HG02885 (cell line): ENCODE results near the gene KLK3.
"Not testable (repeated sequence)": the region's sequence is repeated elsewhere in the genome, so short reads cannot be mapped to it uniquely, and the experiment has no call there.

Source experiments
- ATAC-seq: cut with Tn5 transposase; IDR thresholded peaks from one replicate; pipeline ENCODE4 v1.9.1; 2021; ENCODE audit warnings: mild to moderate bottlenecking; ENCODE audit not compliant: unreplicated experiment, poor library complexity

Gene KLK3

GRCh38 chr19:50896089-50896590, 41.4 kb downstream of the KLK3 start:
- ATAC-seq, result not testable (repeated sequence)

DNA sequence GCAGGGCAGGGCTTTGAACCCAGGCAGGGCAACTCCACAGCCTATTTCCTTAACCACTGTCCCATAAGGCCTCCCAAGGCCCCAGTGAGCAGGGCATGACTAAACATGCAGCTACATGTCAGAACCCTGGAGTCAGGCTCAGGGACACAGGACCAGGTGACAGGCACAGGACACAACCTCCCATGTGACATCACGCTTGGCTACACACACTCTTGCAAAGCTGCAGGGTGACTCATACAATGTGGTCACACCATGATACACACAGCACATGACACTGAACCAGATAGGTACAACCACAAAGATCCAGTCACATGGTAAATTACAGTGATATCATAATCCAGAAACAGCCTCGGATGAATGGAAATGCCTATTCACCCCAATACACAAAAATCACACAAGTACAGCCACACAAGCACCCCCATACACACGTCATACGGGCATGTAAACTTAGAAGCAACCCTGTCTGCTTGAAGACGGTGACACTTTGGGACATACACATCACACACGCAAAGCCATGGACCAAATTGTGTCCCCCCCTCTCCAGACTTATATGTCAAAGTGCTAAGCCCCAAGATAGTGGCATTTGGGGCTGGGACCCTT, 42.0 kb downstream of the KLK3 start:
- peak; percentile 91 for ATAC-seq

- ATAC-seq, result peak; percentile 1
Measured at GRCh38 chr19:50897191-50897607, 42.5 kb downstream of the KLK3 start.

GRCh38 chr19:50897612-50898011, 42.9 kb downstream of the KLK3 start:
- no peak for ATAC-seq

DNA sequence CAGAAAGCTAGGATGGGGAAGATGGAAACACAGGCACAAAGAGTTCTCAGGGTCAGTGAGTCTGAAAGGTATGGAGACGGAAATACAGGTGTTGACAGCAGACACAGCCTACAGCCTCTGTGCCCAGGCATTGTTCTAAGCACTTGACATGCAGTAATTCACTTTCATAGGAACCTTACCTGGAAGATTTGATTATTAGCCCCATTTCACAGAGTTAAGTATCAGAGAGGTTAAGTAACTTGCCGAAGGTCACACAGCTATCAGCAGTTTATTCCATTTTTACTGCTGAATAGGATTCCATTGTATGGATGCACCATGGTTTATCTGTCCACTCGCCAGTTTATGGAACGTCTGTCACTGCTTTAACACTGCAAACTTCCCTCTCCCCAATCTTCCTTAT, 43.3 kb downstream of the KLK3 start:
- no peak for ATAC-seq

GRCh38 chr19:50899569-50899968, 44.9 kb downstream of the KLK3 start:
- ATAC-seq, result no peak

GRCh38 chr19:50902640-50903039, 47.9 kb downstream of the KLK3 start:
- ATAC-seq, result no peak

DNA sequence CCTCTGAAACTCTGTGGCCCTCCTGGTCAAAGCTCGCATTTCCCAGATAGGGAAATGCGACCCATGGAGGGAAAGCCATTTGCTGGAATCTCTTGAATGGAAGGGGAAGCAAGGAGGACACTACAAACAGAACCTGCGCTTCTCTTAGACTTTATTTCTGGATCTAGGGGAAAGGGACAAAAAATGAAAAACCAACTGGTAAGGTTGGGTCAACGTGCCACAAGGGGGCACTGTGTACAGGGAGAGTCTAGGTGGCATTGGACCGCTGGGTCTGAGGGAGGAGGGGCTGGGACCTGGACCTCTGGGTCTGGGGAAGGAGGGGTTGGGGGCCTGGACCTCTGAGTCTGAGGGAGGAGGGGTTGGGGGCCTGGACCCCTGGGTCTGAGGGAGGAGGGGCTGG, 51.5 kb downstream of the KLK3 start:
- no peak for ATAC-seq

- ATAC-seq, result no peak
Measured at GRCh38 chr19:50908336-50908735, 53.6 kb downstream of the KLK3 start.

GRCh38 chr19:50909240-50910070, 54.7 kb downstream of the KLK3 start:
- ATAC-seq, result peak; percentile 69
